Stimulated activated CD4-positive, alpha-beta T cell treated with anti-CD3 and anti-CD28 coated beads, Interleukin-15, amount 100 ng/mL, for 1 hour (primary cell): ENCODE measurements around the gene CMA1.

Experiments
- DNase-seq, 2 donors: peaks; one replicate each; pipeline ENCODE4 v3.0.0-alpha.2; 2020; ENCODE audit warnings: low read depth in 1 of 2, low spot score in 1 of 2

The CMA1 gene

GRCh38 chr14:24465805-24466204 is 42.3 kb downstream of the CMA1 start:
- no peak for DNase-seq

- no peak for DNase-seq
These were observed 42.7 kb downstream of the CMA1 start for GRCh38 chr14:24465368-24465767.

- DNase-seq = no peak
These were observed 43.9 kb downstream of the CMA1 start for GRCh38 chr14:24463884-24464785.

- no peak for DNase-seq
These were observed 44.8 kb downstream of the CMA1 start for GRCh38 chr14:24463017-24463883.

- no peak for DNase-seq
These were observed 46.7 kb downstream of the CMA1 start for GRCh38 chr14:24461336-24461735.

GRCh38 chr14:24459331-24459730 is 48.7 kb downstream of the CMA1 start:
- DNase-seq = no peak

- no peak for DNase-seq
These were observed 49.3 kb downstream of the CMA1 start for GRCh38 chr14:24458736-24459135.

GRCh38 chr14:24456980-24457379 is 51.1 kb downstream of the CMA1 start:
- no peak for DNase-seq
